ENCODE data around the gene SSBP4. TPM values are rescaled to one million over a fixed set of nuclear protein-coding genes. Genes with fewer than 3 reads are reported as not detected.
A peak's percentile ranks its signal among the peaks of the same experiment; 100 is the strongest.

SSBP4 gene
- total RNA-seq, 1 experiment from 2014 or later = 25.1 TPM

GRCh38 chr19:18433015-18433691 lies 14.0 kb downstream of the SSBP4 start:
- DNase-seq (ENCODE audit: low read depth) = no peak

- DNase-seq (ENCODE audit: low read depth) = no peak
These were observed 14.7 kb downstream of the SSBP4 start for GRCh38 chr19:18433735-18434398.

GRCh38 chr19:18434411-18435175 lies 15.4 kb downstream of the SSBP4 start:
- DNase-seq (ENCODE audit: low read depth) = no peak

- DNase-seq (ENCODE audit: low read depth) = no peak
These were observed 16.1 kb downstream of the SSBP4 start for GRCh38 chr19:18435178-18435841.

- DNase-seq (ENCODE audit: low read depth) = no peak
These were observed 16.9 kb downstream of the SSBP4 start for GRCh38 chr19:18435842-18436670.

- DNase-seq (ENCODE audit: low read depth) = peak; percentile 78
These were observed 17.7 kb downstream of the SSBP4 start for GRCh38 chr19:18436671-18437490.

GRCh38 chr19:18437491-18438330 lies 18.5 kb downstream of the SSBP4 start, which contains the start of gene ISYNA1:
Gene ISYNA1 (minus strand): TSS chr19:18438133. CDS start chr19:18437979, 154 bp downstream.
- DNase-seq (ENCODE audit: low read depth) = no peak

GRCh38 chr19:18438331-18439024 lies 19.3 kb downstream of the SSBP4 start:
- DNase-seq (ENCODE audit: low read depth) = peak; percentile 57

GRCh38 chr19:18439025-18439909 lies 20.1 kb downstream of the SSBP4 start:
- peak; percentile 56 for DNase-seq (ENCODE audit: low read depth)

GRCh38 chr19:18439910-18440237 lies 20.7 kb downstream of the SSBP4 start:
- DNase-seq (ENCODE audit: low read depth) = no peak

GRCh38 chr19:18440415-18440877 lies 21.2 kb downstream of the SSBP4 start:
- no peak for DNase-seq (ENCODE audit: low read depth)

GRCh38 chr19:18440936-18441803 lies 22.0 kb downstream of the SSBP4 start:
- no peak for DNase-seq (ENCODE audit: low read depth)

- no peak for DNase-seq (ENCODE audit: low read depth)
These were observed 22.9 kb downstream of the SSBP4 start for GRCh38 chr19:18441804-18442788.

GRCh38 chr19:18442941-18443340 lies 23.7 kb downstream of the SSBP4 start:
- DNase-seq (ENCODE audit: low read depth) = no peak

- DNase-seq (ENCODE audit: low read depth) = no peak
These were observed 24.2 kb downstream of the SSBP4 start for GRCh38 chr19:18443406-18443805.
